KMS-11 (cell line): ENCODE results near the gene CLRN1.

Experiments used
- H2AFZ ChIP-seq: fragments of 200-600 bp; sonication (generic); 2 replicates; pipeline ENCODE4 v1.6.1; 2016; ENCODE audit warnings: antibody characterized with exemption, mixed run types, low read depth
- H3K27ac ChIP-seq: fragments of 200-600 bp; sonication (generic); 2 replicates; pipeline ENCODE4 v1.6.1; 2016; ENCODE audit warnings: mild to moderate bottlenecking, mixed run types
- H3K27me3 ChIP-seq: fragments of 200-600 bp; sonication (generic); 2 replicates; pipeline ENCODE4 v1.6.1; 2017; ENCODE audit warnings: mild to moderate bottlenecking, low read depth, mixed run types, moderate library complexity; ENCODE audit not compliant: insufficient read depth
- H3K36me3 ChIP-seq: fragments of 200-600 bp; sonication (generic); 2 replicates; pipeline ENCODE4 v1.6.1; 2017; ENCODE audit warnings: mild to moderate bottlenecking, mixed run types; ENCODE audit not compliant: insufficient read depth
- H3K4me1 ChIP-seq: fragments of 200-600 bp; sonication (generic); 2 replicates; pipeline ENCODE4 v1.6.1; 2016; ENCODE audit warnings: mild to moderate bottlenecking, low read depth, mixed run types; ENCODE audit not compliant: poor library complexity, severe bottlenecking
- H3K4me2 ChIP-seq: fragments of 200-600 bp; sonication (generic); 2 replicates; pipeline ENCODE4 v1.7.0; 2016; ENCODE audit warnings: mild to moderate bottlenecking, mixed run types
- H3K4me3 ChIP-seq: fragments of 200-600 bp; sonication (generic); IDR thresholded peaks from 2 replicates; pipeline ENCODE4 v1.6.1; 2017; ENCODE audit warnings: low read depth, low read length, mixed read lengths; ENCODE audit not compliant: insufficient read depth
- H3K79me2 ChIP-seq: fragments of 200-600 bp; sonication (generic); 2 replicates; pipeline ENCODE4 v1.6.1; 2016; ENCODE audit warnings: low read depth, mixed run types; ENCODE audit not compliant: insufficient read depth
- H3K9ac ChIP-seq: fragments of 200-600 bp; sonication (generic); 2 replicates; pipeline ENCODE4 v1.6.1; 2016; ENCODE audit warnings: mild to moderate bottlenecking, mixed run types
- H4K20me1 ChIP-seq: fragments of 200-600 bp; sonication (generic); 2 replicates; pipeline ENCODE4 v1.6.1; 2016; ENCODE audit warnings: mild to moderate bottlenecking, mixed run types; ENCODE audit not compliant: insufficient read depth
- CTCF ChIP-seq: fragments of 200-600 bp; sonication (generic); conservative IDR thresholded peaks from 2 replicates; pipeline ENCODE4 v1.6.1; 2017; ENCODE audit warnings: low read depth, mild to moderate bottlenecking, antibody characterized with exemption, low read length, moderate library complexity, mixed read lengths

CLRN1 gene

GRCh38 chr3:150965436-150965835 lies 7.1 kb downstream of the CLRN1 start:
- no peak overlapping the region for H3K4me3 ChIP-seq
- H3K36me3 ChIP-seq: no peaks in the 10 kb centered on the region
- H3K9ac ChIP-seq: no peak overlapping the region
- no peak overlapping the region for H3K27ac ChIP-seq
- H3K79me2 ChIP-seq: no peaks in the 10 kb centered on the region
- H3K4me2 ChIP-seq: no peak overlapping the region
- no peak overlapping the region for H2AFZ ChIP-seq
- no peaks in the 10 kb centered on the region for H3K4me1 ChIP-seq
- no peak for TF ChIP-seq CTCF
- H4K20me1 ChIP-seq: no peaks in the 10 kb centered on the region
- H3K27me3 ChIP-seq: no peaks in the 10 kb centered on the region

DNA sequence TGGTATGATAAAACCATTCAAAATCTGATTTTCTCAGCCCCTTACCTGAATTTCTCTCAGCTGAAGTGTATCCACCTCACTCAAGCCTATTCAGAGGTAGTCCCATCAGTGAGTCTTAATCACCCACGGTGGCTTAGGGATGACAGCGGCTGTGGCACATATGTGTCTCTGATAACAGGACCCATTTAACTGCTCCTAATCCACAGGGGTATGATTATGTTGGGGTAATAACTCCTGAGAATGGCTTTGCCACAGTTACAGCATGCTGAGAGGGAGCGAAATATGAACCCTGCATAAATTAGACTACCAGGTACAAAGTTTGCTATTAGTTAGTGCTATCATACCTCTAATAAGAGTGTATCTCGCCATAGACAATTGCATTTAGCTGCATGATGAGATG lies 10.6 kb downstream of the CLRN1 start:
- Histone ChIP-seq H3K4me3 (no peak overlapping the region), H3K4me1 (no peaks in the 10 kb centered on the region), H3K27me3 (no peaks in the 10 kb centered on the region), H3K4me2 (no peak overlapping the region), H4K20me1 (no peaks in the 10 kb centered on the region), H3K79me2 (no peaks in the 10 kb centered on the region), H2AFZ (no peak overlapping the region), H3K9ac (no peak overlapping the region), H3K36me3 (no peaks in the 10 kb centered on the region), H3K27ac (no peak overlapping the region)
- no peak for TF ChIP-seq CTCF

DNA sequence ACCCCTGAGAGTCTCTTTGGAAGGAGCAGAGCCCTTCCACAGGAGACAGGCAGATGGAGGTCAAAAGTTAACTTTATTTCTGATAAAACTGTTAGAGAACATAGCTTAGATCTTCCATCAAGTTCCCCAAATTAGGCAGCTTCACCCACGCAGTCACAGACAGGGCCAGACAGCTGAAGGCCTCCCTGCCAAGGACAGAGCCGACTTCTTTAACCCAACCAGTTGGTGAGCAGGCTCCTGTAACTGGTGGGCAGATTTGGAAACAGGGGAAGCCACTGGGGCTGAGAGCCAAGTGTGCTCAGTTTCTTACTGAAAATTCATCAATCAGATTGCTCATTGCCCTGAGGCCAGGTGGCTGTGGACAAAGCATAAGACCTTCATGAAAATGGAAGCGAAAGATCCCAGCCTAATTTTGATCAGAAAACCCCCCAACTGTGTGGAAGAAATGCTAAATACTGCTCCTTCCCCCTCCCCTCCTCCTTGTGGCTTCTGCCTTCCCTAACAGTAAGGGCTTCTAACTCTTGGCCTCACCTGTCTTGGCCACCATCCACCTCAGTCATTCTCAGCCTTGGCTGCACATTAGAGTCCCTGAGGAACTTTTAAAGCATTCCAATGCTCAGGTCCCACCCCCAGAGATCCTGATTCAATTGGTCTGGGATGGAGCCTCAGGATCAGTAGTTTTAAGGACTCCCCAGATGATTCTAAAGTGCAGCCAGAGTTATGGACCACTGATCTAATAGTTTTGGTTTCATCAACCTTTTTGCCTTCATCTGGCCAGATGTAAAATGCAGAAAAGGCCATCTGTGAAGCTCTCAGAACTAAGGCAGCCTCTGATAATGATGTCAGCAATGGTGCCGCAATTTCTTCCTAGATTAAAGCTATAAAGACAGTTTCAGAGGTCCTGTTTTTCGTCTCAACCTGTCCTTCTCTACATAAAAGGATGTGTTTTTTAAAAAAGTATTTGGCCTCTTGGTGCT lies 11.5 kb downstream of the CLRN1 start:
- Histone ChIP-seq H3K4me2 (no peak overlapping the region), H3K4me1 (no peaks in the 10 kb centered on the region), H2AFZ (no peak overlapping the region), H4K20me1 (no peaks in the 10 kb centered on the region), H3K79me2 (no peaks in the 10 kb centered on the region), H3K27ac (no peak overlapping the region), H3K9ac (no peak overlapping the region), H3K4me3 (no peak overlapping the region), H3K36me3 (no peaks in the 10 kb centered on the region), H3K27me3 (no peaks in the 10 kb centered on the region)
- TF ChIP-seq CTCF: no peak

GRCh38 chr3:150958683-150959082 lies 13.8 kb downstream of the CLRN1 start:
- Histone ChIP-seq H3K79me2 (no peaks in the 10 kb centered on the region), H3K27me3 (no peaks in the 10 kb centered on the region), H3K4me3 (no peak overlapping the region), H3K9ac (no peak overlapping the region), H3K36me3 (no peaks in the 10 kb centered on the region), H3K4me2 (no peak overlapping the region), H3K4me1 (no peaks in the 10 kb centered on the region), H2AFZ (no peak overlapping the region), H4K20me1 (no peaks in the 10 kb centered on the region), H3K27ac (no peak overlapping the region)
- TF ChIP-seq CTCF: no peak
